GM18499 (cell line): ENCODE results near the gene LDAH.
A peak's percentile ranks its signal among the peaks of the same experiment; 100 is the strongest.

Source experiments
- ATAC-seq: cut with Tn5 transposase; IDR thresholded peaks from one replicate; pipeline ENCODE4 v1.9.1; 2021; ENCODE audit warnings: moderate number of reproducible peaks; ENCODE audit not compliant: insufficient read depth, unreplicated experiment

LDAH gene

GRCh38 chr2:20689428-20690264 lies 133.3 kb downstream of the LDAH start:
- no peak for ATAC-seq

- no peak for ATAC-seq
These were observed 135.6 kb downstream of the LDAH start for GRCh38 chr2:20687260-20687832.

GRCh38 chr2:20684581-20685063 lies 138.3 kb downstream of the LDAH start:
- no peak for ATAC-seq

- no peak for ATAC-seq
These were observed 140.6 kb downstream of the LDAH start for GRCh38 chr2:20682167-20682920.

GRCh38 chr2:20680744-20681375 lies 142.0 kb downstream of the LDAH start:
- no peak for ATAC-seq

- ATAC-seq, result no peak
These were observed 144.1 kb downstream of the LDAH start for GRCh38 chr2:20678780-20679179.

GRCh38 chr2:20678086-20678395 lies 144.9 kb downstream of the LDAH start:
- ATAC-seq, result no peak

- peak; percentile 21 for ATAC-seq
These were observed 145.4 kb downstream of the LDAH start for GRCh38 chr2:20677301-20678085.

GRCh38 chr2:20676353-20677215 lies 146.3 kb downstream of the LDAH start:
- ATAC-seq, result peak; percentile 61

GRCh38 chr2:20675701-20676352 lies 147.1 kb downstream of the LDAH start:
- peak; percentile 32 for ATAC-seq

GRCh38 chr2:20674974-20675679 lies 147.8 kb downstream of the LDAH start:
- no peak for ATAC-seq

GRCh38 chr2:20674309-20674965 lies 148.5 kb downstream of the LDAH start:
- ATAC-seq, result no peak

- ATAC-seq, result no peak
These were observed 149.1 kb downstream of the LDAH start for GRCh38 chr2:20673686-20674308.

- ATAC-seq, result no peak
These were observed 150.5 kb downstream of the LDAH start for GRCh38 chr2:20672201-20672951.

GRCh38 chr2:20671736-20672080 lies 151.2 kb downstream of the LDAH start:
- no peak for ATAC-seq

- no peak for ATAC-seq
These were observed 151.7 kb downstream of the LDAH start for GRCh38 chr2:20671036-20671735.
